HG03066 (cell line): ENCODE measurements around the gene LRCH1.

Experiments
- ATAC-seq: cut with Tn5 transposase; IDR thresholded peaks from one replicate; pipeline ENCODE4 v1.9.1; 2021; ENCODE audit warnings: low read depth; ENCODE audit not compliant: unreplicated experiment

The LRCH1 gene

DNA sequence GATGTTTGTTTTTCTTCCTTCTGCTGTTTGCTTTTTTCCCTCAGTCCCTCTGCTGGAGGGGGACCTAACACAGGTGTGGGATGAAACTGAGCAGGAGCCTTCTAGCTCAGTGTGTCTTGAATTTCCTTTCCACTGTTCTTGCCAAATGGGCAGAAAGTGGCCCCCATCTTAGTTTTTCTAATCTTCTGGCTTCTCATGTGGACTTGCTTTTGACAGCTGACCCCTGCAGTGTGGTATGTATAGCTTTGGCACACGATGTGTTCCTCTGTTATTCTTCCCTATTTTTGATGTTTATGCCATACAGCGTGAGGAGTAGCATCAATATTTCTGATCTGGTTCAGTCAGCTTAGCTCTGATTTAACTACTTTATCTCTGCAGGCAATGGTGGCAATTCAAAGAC lies 8.3 kb downstream of the LRCH1 start:
- no peak for ATAC-seq

DNA sequence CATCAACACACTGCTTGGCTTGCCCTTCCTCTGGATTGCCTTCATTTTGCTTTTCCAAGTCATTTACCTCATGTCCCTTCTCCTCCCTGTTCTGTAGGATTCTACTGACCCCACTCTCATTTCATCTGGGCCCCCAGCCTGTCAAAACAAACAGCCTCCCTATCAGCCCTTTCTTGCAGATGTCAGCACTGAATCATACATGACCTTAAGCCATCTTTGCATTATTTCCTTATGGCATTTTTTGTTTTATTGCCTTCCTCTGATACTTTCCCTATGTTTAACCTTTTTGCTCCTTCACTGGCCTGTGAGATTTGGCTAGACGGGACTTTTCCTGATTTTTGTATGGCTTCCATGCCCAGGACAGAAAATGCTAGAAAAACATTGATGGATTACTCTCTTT lies 8.7 kb downstream of the LRCH1 start:
- ATAC-seq: no peak

DNA sequence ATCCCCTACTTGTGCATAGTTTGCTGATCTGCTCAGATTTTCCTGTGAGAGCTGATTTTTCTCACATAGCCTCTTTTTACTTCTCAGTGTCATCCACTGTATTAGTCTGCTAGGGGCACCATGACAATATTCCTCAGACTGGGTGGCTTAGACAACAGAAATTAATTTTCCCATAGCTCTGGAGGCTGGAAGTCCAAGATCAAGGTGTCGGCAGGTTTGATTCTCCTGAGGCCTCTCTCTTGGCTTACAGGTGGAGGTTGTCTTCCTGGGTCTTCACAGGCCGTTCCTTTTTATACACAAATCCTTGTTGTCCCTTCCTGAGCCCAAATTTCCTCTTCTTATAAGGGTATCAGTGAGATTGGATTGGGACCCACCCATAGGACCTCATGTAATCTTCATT lies 9.2 kb downstream of the LRCH1 start:
- no peak for ATAC-seq

DNA sequence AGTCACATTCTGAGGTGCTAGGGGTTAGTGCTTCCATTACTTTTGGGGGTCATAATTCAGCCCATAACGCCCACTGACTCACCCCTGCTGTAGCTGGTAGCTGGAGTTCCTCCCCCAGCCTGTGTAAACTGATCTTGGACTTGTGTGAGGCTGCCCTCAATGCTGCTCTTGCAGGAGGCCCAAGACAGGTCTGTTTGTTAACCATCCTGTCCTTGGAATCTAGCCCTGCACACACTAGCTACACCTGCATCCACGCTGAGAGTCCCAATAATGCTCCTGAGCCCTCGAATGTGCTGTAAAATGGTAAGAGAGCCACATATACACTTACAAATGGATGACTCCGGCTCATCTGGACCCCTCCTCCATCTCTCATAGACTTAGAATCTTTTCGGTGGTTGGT lies 9.6 kb downstream of the LRCH1 start:
- no peak for ATAC-seq

DNA sequence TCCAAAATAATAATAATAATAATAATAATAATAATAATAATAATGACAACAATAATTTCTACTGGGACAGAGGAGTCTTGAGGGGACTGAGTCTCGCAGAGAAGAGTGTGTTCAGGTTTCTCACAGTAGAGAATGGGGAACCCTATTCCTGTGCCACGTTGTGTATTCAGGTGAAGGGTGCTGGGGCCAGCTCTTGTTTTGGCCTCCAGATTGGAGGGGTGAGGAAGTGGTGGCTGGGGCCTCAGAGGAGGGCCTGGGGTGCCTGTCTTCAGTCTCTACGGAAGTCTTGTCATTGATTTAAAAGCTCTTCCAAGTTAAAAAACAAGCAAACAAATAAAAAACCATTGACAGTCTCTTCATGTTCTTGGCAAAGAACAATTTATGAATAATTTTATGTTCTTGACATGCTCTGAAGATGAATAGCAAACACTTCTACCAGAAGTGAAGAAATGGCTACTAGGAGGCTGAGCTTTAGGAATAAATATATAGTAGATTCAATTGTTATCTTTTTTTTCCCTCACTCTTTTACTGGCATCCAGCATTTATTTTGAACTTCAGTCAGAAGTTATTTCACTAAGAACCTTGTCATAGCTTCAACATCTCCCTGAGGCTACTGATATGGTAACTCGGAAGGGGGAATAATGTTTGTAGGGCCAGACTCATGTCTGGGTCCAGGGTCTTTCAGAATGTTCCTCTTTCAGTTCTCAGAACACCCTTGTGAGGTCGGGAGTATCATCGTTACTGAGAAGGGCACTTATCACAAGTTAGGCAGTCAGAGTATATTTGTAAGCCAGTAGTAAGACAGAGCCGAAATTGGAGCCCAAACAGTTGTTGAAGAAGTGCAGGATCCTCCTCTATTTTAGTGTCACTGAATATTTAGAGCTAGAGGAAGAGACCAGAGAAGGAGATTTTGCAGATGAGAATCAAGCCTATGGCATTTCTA lies 13.1 kb downstream of the LRCH1 start:
- no peak for ATAC-seq

DNA sequence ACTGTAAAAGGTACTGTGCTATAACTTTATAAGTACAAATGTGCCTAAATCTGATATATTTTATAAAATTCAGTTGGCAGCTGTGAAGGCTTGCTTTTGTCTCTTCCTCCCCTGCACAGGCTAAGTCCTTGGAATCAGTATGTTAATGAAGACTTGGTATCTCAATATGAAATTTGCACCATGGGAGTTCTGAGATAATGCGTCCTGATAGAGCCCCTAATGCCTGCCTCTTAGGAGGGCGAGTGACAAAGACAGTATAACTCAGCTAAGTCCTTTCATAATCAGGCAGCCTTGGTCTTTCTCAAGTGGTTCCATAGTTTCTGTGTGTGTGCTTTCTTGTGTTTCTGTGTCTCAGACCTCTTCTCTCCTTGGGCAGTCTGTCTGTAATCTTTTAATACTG lies 14.7 kb downstream of the LRCH1 start:
- no peak for ATAC-seq

DNA sequence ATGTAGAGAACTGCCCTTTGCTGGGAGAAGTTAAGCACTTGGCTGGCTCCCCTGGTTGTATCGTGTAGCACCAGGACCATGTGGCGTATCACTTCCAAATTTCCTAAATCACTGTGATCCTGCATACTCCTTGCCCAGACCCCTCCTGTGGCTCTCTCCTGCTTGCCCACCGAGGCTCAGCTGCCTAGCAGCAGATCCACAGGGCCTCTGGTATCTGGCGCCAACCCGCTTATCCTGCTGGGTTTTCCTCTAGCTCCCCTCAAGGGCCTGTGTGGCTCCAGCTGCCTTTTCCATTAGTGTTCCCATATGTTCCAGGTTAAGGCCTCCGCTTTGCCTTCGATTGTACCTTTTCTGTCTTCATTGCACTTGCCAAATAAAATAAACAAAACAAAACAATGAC lies 16.5 kb downstream of the LRCH1 start:
- ATAC-seq: no peak

DNA sequence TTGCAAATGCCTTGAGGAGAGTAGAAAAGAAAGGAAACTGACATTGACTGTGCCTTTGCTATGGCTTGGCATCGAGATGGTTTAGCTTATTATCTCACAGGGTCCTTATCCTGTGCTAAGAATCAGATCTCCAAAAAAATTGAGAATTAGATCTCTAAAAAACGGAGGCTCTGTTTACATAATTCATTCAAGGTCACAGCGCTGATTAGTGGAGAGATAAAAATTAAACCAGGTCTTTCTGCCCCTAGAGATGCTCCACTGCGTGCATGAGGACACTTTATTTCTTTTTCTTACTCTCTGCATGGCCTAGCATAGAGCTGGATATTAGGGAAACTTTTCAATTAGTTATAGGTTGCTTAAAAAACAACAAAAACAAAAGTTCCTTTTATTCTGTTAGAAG lies 17.3 kb downstream of the LRCH1 start:
- ATAC-seq: no peak

DNA sequence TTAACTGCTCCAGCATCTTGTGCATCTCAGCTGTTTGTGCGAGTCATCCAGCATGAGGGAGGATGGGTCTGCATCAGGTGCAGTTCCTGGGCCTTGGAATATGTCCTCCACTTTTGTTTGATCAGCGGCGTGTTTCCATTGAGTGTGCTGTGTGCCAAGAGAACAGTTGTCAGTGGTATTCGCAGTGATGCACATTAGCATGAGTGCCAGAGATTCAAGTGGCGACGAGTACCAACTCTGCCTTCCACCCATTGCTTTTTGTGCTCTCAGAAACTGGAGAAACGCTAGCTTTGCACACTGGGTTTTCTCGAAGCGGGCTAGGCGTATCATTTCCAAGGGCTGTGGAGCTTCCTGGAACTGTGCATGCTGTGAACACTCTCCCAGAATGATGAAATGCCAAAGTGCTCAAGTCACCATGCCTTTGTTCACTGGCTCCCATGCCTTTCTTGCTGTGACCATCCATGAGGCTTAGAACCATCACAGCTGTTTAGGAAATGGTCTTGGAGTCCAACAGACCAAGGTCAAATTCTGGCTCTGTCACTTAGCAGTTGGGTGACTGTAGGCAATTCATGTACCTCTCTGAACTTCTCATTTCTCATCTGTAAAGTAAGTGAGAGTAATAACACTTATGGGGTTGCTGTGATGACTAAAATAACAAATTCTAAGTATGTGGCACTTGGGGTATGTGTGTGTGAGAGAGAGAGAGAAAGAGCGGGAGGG lies 18.4 kb downstream of the LRCH1 start:
- ATAC-seq: no peak

DNA sequence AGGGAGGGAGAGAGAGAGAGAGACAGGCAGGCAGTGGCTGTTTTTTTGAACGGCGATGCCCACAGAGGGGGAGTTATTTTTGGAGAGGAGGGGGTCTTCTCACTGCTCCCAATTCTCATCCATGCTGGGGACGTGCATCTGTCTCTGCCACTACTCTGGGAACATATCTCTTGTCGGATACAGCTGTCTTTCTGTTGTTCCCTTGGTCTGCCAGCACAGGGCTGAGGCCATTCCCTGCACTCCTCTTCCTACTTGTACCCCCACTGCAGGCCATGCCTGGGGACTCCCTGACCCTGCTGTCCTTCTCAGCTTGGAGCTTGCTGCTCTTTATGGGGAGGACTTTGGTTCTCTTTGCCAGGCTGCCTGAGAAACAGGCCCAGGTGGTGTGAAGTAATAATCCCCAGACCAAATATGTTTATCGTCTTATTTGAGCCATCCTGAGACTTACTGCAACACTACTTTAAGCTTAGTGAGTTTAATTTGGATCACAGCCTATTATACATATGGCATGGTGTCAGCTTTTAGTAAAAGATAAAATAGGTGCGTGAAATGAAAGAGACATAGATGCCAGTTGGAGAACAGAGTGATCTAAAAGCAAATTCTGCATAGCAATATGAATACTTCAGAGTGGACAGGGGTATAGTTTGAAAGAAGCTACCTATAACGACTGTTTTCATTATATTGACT lies 19.1 kb downstream of the LRCH1 start:
- no peak for ATAC-seq

DNA sequence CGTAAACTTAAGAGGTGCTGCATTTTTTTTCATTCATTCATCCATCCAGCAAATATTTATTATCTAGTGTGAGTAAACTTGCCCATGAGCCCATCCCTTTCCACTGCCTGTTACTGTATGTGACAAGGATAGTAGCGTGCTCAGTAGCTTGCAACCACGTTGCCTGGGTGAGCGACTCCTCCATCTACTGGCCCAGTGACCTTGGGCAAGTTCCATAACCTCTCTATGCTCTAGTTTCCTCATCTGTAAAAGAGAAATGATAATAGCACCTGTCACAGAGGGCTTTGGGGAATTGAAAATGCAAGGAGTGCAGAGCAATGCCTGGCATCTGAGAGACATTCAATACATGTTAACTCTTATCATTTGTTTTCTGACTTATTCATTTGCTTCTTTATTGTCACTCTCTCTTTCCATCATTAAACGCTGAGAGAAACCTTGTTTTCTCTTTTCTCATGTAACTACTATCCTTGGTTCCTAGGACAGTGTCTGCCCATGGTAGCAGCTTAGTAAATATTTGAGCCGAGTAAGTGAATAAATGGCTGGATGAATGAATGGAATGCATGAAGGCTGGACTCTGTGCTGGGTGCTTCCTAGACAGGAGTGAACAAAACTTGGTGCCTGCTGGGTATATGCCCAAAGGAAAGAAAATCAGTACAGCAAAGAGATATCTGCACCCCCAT lies 19.9 kb downstream of the LRCH1 start:
- peak; percentile 37 for ATAC-seq

DNA sequence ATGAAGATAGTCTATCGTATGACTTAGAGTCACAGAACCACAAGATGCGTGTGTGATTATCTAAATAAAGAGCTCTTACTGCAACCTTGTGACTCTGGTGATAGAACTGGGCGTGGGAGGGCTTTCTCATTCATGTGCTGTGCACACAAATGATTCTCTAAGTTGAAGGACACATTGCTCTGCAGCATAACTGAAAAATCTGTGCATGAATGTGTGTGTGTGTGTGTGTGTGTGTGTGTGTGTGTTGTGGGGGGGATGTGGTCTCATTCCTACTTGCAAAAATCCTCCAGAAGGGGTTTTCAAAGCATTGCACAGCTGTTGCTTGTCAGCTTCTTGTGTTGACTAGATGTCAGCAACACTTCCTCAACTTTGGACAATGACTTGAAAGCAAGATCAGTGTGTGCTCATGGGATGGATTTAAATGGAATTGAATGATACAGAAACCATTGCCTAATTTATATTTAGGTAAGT lies 22.4 kb downstream of the LRCH1 start:
- ATAC-seq: peak; percentile 35

DNA sequence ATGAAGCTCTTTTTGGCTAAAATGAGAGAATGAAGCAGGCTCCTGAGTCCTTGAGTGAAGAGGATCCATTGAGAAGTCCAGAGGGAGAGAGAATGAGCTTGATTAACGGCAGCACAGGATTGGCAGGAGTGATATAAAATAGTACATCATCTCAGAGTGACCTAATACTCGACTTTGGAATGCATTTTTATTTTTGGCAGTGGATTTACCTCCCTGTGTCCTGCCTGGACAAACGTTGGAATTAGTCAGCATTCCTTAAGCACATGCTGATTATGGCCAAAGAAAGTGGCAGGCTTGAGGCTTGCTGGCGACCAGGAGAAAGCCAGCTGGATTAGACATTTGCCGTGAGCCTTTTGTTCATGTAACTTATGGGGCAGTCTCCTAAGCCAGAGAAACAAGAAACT lies 22.9 kb downstream of the LRCH1 start:
- ATAC-seq: no peak

DNA sequence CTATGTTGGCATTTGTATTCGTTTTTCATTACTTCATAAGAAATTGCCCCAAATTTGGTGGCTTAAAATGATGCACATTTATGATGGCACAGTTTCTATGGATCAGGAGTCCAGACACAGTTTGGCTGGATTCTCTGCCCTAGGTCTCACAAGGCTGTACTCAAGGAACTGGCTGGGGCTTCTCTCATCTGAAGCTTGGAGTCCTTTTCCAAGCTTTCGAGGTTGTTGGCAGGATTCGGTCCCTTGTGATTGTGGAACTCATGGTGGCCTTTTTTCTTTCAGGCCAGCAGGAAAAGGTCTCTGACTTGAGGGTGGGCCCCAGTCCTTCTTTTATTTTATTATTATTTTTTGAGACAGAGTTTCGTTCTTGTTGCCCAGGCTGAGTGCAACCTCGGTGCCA lies 23.8 kb downstream of the LRCH1 start:
- ATAC-seq: no peak

DNA sequence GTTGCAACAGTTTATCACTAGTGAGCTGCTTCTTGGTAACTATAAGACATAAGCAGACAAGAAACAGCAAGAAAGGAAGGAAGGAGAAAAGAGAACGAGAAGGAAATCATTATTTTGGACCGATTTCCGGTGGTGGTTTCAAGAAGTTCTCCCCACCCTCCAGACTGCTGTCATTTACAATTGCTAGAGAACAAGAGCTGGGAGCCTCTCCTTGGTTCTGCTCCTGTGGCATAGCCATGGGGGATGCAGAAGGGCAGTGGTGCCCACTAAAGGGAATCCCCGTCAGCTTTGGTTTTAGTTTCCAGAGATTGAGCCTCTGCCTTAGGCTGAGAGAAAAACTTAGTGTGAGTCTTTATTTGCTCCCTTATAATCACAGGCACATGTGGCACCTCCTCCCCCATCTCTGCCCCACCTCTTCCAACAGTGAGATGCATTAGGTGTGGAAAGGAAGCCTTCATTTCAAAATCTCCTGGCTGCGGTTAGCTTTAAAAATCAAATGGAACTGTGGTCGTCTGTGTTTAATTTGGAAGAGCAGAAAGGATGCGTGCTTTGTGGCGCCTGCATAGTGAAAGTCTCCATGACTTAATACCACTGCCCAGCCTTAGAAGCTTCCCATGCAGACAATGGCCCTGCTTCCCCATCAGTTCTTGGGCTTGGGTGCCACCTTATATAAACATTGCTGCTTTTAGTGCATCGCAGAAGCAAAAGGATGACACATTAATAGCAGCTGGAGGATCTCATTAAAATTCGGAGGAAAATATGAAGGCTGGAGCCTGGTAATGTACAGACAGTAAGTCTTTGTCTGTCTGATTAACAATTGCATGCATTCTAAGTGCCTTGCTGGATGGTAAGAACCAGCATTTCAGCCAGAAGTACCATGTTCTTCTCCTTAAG lies 25.0 kb downstream of the LRCH1 start:
- ATAC-seq: peak; percentile 9

DNA sequence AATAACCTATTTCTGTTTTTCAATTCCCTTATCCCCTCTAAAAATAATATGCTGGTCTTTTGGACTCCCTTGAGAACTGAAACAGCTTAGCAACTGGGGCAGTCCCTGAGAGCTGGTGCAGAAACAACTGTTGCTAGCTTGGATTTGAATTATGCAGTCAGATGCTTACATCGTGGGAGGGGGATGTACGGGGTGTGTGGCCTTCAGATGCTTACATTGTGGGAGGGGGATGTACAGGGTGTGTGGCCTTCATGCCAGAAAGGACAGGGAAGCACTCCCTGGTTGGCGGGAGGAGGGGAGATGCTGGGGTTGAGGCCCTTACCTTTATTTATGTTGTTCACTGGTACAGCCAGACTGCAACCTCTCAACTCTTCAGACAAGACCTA lies 25.6 kb downstream of the LRCH1 start:
- ATAC-seq: peak; percentile 40

DNA sequence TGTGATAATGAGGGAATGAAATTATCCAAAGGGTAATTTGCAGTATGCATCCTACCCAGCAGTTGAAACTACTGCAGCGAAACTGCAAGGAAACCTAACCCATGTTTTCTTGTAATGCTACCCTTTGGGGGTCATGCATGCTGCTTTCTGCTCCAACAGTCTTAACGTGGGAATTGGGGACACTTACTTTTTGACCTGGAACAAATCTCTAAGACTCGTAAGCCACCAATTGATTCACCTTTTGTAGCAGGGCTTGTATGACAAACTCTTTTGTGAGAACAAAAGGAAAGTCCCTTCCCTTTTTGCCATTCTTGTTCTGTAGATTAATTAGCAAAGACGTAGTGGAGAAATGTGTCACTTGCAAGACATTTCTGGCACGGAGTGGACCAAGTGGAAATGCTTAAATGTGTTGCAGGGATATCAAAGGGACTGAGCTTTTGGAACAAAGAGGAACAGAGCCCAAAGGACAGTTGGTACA lies 27.4 kb downstream of the LRCH1 start:
- ATAC-seq: no peak

DNA sequence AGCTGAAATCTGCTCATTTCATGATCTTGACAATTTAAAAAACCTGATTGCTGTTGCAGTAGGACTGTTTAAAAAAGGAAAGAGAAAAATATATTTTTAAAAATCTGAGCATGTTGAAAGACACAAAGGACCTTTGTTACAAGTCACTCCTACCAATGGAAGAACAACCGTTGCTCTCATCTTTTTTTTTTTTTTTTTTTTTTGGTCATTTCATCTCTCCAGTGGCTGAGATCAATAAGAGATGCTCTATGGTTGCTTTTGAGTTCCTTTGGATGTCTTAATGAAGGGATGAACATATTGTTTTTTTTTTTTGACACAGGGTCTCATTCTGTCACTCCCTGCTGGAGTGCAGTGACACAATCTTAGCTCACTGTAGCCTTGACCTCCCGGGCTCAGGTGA lies 29.2 kb downstream of the LRCH1 start:
- ATAC-seq: no peak

DNA sequence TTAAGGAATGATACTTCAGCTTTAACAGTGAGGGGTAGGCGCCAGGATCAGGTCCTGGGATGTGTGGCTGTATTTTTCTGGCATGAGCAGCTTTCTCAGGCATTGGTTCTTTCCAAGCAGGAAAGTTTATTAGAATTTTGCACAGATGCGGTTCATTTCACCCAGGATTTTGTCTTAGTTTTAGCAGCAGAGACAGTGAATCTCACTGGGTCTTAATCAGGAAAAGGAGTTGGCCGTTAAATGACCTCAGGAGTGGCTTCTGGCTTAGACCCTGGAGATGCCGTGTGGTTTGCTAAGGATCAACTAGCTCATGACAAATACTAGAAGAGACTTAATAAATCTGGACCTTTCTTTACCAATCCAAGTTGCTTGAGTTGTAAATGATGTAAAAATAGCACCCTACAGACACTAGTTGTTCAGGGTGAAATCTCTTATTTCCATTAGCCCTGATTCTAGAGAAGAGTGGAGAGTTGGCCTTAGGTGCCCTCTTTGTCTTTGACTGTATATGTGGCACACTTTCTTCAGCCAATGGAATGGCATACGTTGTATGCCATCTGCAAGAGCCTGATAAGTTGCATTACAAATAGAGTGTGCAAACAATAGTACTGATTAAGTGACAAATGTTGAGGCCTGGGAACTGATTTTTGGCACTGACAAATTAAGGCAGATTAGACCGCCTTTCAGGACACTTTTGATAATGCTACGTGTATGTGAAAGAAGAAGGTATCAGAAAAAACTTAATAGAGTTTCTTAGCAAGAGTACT lies 34.0 kb downstream of the LRCH1 start:
- no peak for ATAC-seq
